Endodermal cell (in vitro differentiated cells): ENCODE results near the gene CCNG2. TPM values are rescaled to one million over a fixed set of nuclear protein-coding genes. Genes with fewer than 3 reads are reported as not detected.

Source experiments
- DNase-seq: peaks from one replicate; pipeline ENCODE4 v3.0.0-alpha.2; 2017
- H3K27ac ChIP-seq: 2 replicates; pipeline ENCODE4 v1.5.1; 2013; ENCODE audit warnings: mild to moderate bottlenecking, low read depth, low read length, moderate library complexity
- H3K27me3 ChIP-seq: 2 replicates; pipeline ENCODE4 v1.6.1; 2013; ENCODE audit warnings: mild to moderate bottlenecking, low read length, moderate library complexity; ENCODE audit not compliant: insufficient read depth, control insufficient read depth, poor library complexity, severe bottlenecking
- H3K36me3 ChIP-seq: 2 replicates; pipeline ENCODE4 v1.7.0; 2013; ENCODE audit warnings: mild to moderate bottlenecking, low read length, moderate library complexity; ENCODE audit not compliant: control insufficient read depth, insufficient read depth
- H3K4me1 ChIP-seq: one replicate; pipeline ENCODE4 v1.7.0; 2013; ENCODE audit warnings: low read length; ENCODE audit not compliant: control insufficient read depth, insufficient read depth
- H3K4me3 ChIP-seq: 2 replicates; pipeline ENCODE4 v1.5.1; 2013; ENCODE audit warnings: mild to moderate bottlenecking, low read length, moderate library complexity
- H3K9ac ChIP-seq: 2 replicates; pipeline ENCODE4 v1.6.1; 2013; ENCODE audit warnings: mild to moderate bottlenecking, low read length, moderate library complexity; ENCODE audit not compliant: poor library complexity, severe bottlenecking; ENCODE audit errors: extremely low read depth
- H3K9me3 ChIP-seq: 2 replicates; pipeline ENCODE4 v1.6.1; 2013; ENCODE audit warnings: mild to moderate bottlenecking, low read length, moderate library complexity; ENCODE audit not compliant: control insufficient read depth
- H3K27ac Mint-ChIP-seq: 2 replicates; pipeline ENCODE4 v1.8.0; 2020; ENCODE audit warnings: mixed read lengths
- H3K27me3 Mint-ChIP-seq: 2 replicates; pipeline ENCODE4 v1.8.0; 2021; ENCODE audit warnings: mild to moderate bottlenecking, mixed read lengths; ENCODE audit not compliant: insufficient read depth
- H3K36me3 Mint-ChIP-seq: 2 replicates; pipeline ENCODE4 v1.8.0; 2020; ENCODE audit warnings: low read depth, mixed read lengths
- H3K4me1 Mint-ChIP-seq: 2 replicates; pipeline ENCODE4 v1.8.0; 2020; ENCODE audit warnings: mixed read lengths
- H3K4me3 Mint-ChIP-seq: 2 replicates; pipeline ENCODE4 v1.8.0; 2020; ENCODE audit warnings: mild to moderate bottlenecking, moderate library complexity, mixed read lengths
- H3K9me3 Mint-ChIP-seq: 2 replicates; pipeline ENCODE4 v1.8.0; 2020; ENCODE audit warnings: mild to moderate bottlenecking, mixed read lengths
- WGBS, 2 experiments: methylation state at CpG; one replicate each; pipeline versions ENCODE4 v1.1.5 to v1.1.7; 2013; ENCODE audit warnings: missing lambda C conversion rate in 2 of 2, mixed read lengths in 1 of 2; ENCODE audit not compliant: insufficient coverage in 1 of 2, insufficient read length in 1 of 2; 5-methylcytosine and 5-hydroxymethylcytosine counted together
- total RNA-seq, 2 donors: library from RNA; stranded (reverse); fragmentation: NEBNext Ultra II Directional in 1 of 2; extraction: Animal tissue kit (Norgen Biotek cat#: 25700) in 1 of 2; gene quantifications; 2 replicates in 1 of 2; 3 replicates in 1 of 2; pipeline ENCODE4 v1.2.1, GENCODE V29; 2021
- TF ChIP-seq, protein P1 (sequence below): fragments of 200-600 bp; sonication (generic); conservative IDR thresholded peaks from 2 replicates; pipeline ENCODE4 v1.5.0; 2021; ENCODE audit warnings: antibody characterized with exemption, mild to moderate bottlenecking

Gene CCNG2
- total RNA-seq, 2 donors from 2014 or later: 39.7 to 41.5 TPM

DNA sequence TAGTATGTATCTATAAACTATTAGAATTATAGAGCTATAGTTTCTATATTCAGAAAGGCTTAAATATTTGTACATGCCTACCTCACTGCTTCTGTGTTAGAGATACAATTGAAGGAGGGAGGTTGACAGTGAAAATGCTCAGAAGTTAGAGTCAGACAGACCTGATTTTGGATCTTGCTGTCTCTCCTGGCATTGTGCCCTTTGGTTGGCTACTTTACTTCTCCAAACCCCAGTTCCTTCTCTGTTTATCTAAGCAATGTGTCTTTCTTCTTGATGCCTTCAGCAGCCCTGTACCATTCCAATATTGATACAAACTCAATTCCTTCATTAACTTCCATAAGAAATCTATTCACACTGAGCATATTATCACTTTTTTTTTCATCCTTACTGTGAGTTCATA, 28.7 kb downstream of the CCNG2 start:
- peaks cover 24% of the 10 kb centered on the region for H3K27me3 ChIP-seq
- H3K4me1 Mint-ChIP-seq: no peaks in the 10 kb centered on the region
- no peaks in the 10 kb centered on the region for H3K9me3 ChIP-seq
- H3K4me3 ChIP-seq: no peak overlapping the region
- no peak overlapping the region for H3K4me3 Mint-ChIP-seq
- H3K9me3 Mint-ChIP-seq: no peaks in the 10 kb centered on the region
- no peak overlapping the region for H3K27ac Mint-ChIP-seq
- no peaks in the 10 kb centered on the region for H3K4me1 ChIP-seq
- H3K9ac ChIP-seq: no peak overlapping the region
- no peak for DNase-seq
- H3K27ac ChIP-seq: no peak overlapping the region
- no peaks in the 10 kb centered on the region for H3K36me3 Mint-ChIP-seq
- TF ChIP-seq, protein P1, sequence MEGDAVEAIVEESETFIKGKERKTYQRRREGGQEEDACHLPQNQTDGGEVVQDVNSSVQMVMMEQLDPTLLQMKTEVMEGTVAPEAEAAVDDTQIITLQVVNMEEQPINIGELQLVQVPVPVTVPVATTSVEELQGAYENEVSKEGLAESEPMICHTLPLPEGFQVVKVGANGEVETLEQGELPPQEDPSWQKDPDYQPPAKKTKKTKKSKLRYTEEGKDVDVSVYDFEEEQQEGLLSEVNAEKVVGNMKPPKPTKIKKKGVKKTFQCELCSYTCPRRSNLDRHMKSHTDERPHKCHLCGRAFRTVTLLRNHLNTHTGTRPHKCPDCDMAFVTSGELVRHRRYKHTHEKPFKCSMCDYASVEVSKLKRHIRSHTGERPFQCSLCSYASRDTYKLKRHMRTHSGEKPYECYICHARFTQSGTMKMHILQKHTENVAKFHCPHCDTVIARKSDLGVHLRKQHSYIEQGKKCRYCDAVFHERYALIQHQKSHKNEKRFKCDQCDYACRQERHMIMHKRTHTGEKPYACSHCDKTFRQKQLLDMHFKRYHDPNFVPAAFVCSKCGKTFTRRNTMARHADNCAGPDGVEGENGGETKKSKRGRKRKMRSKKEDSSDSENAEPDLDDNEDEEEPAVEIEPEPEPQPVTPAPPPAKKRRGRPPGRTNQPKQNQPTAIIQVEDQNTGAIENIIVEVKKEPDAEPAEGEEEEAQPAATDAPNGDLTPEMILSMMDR: no peak
- H3K36me3 ChIP-seq: no peaks in the 10 kb centered on the region
- peaks cover 37% of the 10 kb centered on the region for H3K27me3 Mint-ChIP-seq

DNA sequence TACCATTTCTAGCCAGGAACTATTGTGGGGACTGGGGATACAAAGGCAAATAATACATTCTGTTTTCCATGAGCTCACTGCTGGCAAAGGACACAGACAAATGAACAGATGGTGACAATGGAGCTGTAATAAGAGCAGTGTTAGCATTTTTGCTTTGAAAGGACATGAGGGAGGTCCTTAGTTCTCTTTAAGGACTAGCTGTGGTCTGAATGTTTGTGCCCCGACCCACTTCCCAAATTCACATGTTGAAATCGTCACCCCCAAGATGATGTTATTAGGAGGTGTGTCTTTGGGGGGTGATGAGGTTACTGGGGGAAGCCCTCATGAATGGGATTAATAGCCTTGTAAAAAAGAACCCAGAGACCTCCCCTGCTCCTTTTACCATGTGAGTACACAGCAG, 30.3 kb downstream of the CCNG2 start:
- WGBS, 2 experiments: 84% methylated on average over 2 of the region's 2 CpGs; no CpG with 5 or more reads in 1 of the 2 experiments

DNA sequence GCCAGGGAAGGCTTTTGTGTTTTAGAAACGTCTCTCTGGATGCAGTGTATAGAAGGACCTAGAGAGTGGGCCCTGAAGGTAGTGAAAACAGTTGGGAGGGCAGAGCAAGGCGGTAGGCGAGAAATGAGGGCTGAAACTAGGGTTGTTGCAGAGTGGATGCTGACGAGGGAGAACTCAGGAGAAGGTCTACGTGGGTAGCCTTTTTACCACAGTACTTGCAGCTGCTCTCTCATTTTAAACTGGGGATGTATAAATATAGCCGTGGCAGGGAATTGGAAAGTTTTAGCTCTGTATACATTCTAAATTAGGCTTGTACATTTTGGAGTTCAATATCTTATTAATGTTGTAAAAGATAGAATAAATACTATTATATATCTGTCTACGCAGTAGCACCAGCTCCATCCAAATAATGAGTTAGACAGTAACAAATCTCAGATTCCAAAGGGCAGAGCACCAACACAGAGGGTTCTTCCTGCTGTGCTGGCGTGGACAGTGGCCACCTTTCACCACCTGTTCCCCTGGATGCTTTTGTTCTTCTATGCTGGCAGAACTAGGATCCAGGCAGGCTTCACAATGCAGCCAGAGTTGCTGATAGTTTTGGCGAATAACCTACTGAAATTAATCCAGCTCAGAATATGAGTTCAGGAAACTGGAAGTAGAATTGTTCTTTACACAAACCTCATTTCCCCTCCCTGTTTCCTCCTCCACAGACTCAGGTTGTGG, 31.7 kb downstream of the CCNG2 start:
- H3K27ac ChIP-seq: no peak overlapping the region
- no peaks in the 10 kb centered on the region for H3K36me3 ChIP-seq
- TF ChIP-seq, protein P1: no peak
- Mint-ChIP-seq H3K4me1 (peaks cover 7% of the 10 kb centered on the region), H3K36me3 (no peaks in the 10 kb centered on the region), H3K4me3 (no peak overlapping the region), H3K27me3 (peaks cover 35% of the 10 kb centered on the region), H3K9me3 (no peaks in the 10 kb centered on the region), H3K27ac (no peak overlapping the region)
- 86 to 87% methylated on average over 5 to 9 of the region's 9 CpGs for WGBS, 2 experiments
- H3K4me1 ChIP-seq: no peaks in the 10 kb centered on the region
- H3K27me3 ChIP-seq: peaks cover 13% of the 10 kb centered on the region
- DNase-seq: no peak
- no peak overlapping the region for H3K4me3 ChIP-seq
- no peaks in the 10 kb centered on the region for H3K9me3 ChIP-seq
- H3K9ac ChIP-seq: no peak overlapping the region

More for the DNA sequence above, 30.3 kb downstream of the CCNG2 start:
- Histone ChIP-seq H3K4me3 (no peak overlapping the region), H3K4me1 (no peaks in the 10 kb centered on the region), H3K9me3 (no peaks in the 10 kb centered on the region), H3K9ac (no peak overlapping the region), H3K27ac (peak overlapping the region; percentile 4), H3K27me3 (peaks cover 24% of the 10 kb centered on the region), H3K36me3 (no peaks in the 10 kb centered on the region)
- Mint-ChIP-seq H3K27ac (no peak overlapping the region), H3K4me1 (no peaks in the 10 kb centered on the region), H3K9me3 (no peaks in the 10 kb centered on the region), H3K4me3 (no peak overlapping the region), H3K36me3 (no peaks in the 10 kb centered on the region), H3K27me3 (peaks cover 37% of the 10 kb centered on the region)
- DNase-seq: no peak
- TF ChIP-seq, protein P1: no peak
